NOMO-1 (cell line): ENCODE data around the gene TSPOAP1.

Experiments used
- DNase-seq, 2 experiments: peaks; one replicate each; lab custom pipeline; 2025; ENCODE audit not compliant: unreplicated experiment in 2 of 2; lab: John Stamatoyannopoulos, UW

TSPOAP1 gene, protein sequence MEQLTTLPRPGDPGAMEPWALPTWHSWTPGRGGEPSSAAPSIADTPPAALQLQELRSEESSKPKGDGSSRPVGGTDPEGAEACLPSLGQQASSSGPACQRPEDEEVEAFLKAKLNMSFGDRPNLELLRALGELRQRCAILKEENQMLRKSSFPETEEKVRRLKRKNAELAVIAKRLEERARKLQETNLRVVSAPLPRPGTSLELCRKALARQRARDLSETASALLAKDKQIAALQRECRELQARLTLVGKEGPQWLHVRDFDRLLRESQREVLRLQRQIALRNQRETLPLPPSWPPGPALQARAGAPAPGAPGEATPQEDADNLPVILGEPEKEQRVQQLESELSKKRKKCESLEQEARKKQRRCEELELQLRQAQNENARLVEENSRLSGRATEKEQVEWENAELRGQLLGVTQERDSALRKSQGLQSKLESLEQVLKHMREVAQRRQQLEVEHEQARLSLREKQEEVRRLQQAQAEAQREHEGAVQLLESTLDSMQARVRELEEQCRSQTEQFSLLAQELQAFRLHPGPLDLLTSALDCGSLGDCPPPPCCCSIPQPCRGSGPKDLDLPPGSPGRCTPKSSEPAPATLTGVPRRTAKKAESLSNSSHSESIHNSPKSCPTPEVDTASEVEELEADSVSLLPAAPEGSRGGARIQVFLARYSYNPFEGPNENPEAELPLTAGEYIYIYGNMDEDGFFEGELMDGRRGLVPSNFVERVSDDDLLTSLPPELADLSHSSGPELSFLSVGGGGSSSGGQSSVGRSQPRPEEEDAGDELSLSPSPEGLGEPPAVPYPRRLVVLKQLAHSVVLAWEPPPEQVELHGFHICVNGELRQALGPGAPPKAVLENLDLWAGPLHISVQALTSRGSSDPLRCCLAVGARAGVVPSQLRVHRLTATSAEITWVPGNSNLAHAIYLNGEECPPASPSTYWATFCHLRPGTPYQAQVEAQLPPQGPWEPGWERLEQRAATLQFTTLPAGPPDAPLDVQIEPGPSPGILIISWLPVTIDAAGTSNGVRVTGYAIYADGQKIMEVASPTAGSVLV (N-terminal part only)

DNA sequence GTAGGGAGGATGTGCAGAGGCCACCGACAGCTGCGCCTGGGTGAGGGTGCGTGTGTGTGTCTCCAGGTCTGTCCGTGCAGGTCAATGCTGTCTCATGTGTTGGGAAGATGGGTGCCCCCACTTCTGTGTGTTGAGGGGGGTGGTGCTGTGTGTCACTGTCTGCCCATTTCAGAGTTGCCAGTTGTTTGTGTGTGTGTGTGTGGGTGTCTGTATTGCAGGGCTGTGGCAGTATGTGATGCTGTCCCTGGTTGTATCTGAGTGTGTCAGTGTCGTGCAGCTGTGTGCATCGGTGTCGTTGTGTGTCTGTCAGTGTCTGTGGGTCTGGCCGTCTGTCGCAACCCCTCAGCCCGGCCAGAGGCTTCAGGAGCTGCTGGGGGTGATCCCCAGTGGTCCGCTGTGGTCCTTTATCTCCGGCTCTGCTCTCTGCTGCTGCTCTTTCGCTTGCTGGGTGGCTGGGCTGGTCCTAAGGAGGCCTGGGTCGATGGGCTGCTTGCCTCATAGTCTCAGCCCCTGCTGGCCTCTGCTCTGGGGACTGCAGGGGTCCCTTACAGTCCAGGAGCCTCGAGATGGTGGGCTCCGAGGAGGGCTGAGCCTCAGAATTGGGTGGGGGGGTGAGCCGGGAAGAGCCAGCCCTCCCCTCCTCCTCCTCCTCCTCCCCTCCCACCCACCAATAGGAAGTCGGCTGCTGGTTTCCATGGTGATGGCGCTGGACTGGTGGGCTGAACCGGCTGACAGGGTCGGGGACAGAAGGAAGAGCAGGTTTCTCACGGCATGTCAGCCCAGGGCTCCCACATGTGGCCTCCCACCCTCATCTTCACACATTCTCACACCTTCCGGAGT is at the start of gene TSPOAP1:
TSS of gene TSPOAP1 (minus strand) at position 601 of the 840 bp plus-strand sequence. CDS start 875 bp downstream, outside the sequence.
- DNase-seq: peak; percentile 76 to 88

DNA sequence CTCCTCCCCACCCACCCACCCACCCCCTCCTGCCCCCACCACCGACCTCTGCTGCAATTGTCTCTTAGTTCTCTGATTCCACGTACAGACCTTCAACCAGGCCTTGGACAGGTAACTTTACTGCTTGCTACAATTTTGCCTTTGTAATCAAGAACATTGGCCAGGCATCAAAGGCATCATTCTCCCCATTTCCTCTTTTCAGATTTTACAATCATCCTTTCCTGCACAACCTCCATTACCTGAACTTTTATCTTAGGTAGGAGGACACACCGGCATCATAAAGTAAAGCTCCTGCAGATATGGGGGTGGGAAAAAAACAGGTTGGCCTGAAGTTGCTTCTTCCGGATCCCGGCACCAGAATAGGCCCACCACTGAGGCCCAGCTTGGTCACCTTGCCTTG is 49.1 kb upstream of the TSPOAP1 start:
- no peak for DNase-seq

DNA sequence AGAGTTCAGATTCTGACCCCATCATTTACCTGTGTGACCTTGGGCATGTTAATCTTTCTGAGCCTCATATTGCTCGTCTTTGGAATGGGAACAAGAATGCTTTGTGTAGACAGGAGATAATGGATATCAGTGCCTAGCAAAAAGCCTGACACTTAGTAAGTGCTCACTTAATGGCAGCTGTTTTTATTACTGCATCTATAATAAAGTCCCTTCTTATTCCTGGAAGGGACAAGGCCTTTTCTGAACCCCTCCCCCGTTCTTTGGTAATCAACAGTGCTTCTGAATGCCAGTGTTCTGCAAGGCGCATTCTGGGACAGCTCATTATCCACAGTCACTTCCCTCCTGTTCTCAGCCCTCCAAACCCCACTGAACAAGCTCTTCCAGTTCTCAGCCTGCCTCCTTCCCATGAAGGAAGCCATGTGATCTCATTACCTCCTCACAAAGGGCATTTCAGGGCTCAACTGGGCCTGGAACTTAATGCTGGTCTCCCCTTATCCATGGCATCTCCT is 48.6 kb upstream of the TSPOAP1 start:
- DNase-seq: no peak

DNA sequence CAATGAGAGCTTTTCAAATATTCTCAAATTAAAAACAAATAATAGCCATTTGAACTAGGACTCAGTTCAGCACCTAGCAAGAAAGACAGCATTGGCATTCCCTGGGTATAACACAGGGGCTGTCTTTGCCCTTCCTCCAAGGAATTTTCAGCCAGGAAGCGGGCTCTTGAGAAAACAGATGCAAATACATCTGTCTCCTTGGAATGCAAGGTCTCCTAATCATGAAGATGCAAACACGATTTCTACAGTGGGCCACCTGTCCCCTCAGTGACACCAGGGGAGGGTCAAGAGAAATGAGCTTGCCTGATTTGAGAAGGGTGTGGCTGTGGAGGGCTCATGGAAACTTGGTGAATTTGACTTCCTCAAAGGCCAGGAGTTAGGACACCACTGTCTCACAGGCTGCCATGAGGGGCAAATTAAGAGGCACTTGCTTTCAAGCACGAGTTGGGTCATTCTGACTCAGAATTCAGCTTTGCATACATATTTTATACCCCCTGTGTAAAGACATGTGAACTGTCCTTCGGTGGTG is 47.9 kb upstream of the TSPOAP1 start:
- DNase-seq: peak; percentile 68 to 77

DNA sequence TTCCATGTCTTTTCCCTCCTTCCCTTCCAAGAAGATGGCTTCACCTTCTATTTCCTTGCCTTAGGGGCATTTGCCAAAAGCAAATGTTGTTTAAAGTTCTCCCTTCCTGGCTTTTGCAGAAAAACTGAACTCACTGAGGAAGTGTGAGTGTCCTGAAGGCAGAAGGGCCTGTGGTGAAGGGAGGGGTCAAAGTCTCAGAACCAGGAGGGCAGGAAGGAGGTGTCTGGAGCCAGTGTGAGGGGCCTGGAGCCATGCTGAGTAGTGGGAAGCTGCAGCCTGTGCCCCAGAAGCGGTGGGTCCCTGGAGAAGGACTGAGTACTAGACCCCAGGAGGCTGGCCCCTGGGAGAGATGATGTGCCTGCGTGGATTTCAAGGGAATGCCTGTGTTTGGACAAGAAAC is 47.2 kb upstream of the TSPOAP1 start:
- DNase-seq: peak; percentile 26 to 28

DNA sequence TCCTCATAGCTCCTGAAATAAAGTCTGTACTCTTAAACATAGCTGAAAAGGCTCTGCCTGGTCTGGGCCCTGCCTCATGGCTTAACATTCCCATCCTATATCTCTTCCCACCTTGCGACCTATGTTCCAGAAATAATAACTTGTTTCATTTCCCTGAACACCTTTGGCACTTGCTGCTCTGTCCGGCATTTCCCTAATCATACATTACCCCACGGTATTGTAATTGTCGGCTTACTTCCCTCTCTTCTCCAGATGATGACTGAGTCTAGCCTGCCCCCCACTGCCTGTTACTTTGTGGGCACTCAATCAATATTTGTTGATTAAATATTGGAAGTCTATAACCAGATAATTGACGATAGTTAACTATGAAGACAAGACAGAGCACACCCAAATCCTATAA is 46.7 kb upstream of the TSPOAP1 start:
- peak; percentile 22 to 53 for DNase-seq

DNA sequence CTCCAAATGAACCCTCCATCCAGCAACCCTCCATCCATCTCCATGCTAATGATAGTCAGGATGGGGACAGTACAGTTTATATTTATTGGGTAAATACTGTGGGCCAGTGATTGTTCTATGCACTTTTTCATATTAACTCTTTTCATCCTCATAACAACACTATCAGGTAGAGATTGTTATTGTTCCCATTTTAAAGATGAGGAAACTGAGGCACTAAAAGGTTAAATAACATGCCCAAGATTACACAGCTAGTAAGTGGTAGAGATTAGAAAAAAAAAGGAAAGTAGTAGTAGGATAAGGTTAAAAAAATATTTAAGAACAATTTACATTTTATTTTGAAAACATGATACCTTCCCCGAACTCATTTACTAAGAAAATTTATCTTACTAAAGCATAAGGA is 45.3 kb upstream of the TSPOAP1 start:
- DNase-seq: no peak

DNA sequence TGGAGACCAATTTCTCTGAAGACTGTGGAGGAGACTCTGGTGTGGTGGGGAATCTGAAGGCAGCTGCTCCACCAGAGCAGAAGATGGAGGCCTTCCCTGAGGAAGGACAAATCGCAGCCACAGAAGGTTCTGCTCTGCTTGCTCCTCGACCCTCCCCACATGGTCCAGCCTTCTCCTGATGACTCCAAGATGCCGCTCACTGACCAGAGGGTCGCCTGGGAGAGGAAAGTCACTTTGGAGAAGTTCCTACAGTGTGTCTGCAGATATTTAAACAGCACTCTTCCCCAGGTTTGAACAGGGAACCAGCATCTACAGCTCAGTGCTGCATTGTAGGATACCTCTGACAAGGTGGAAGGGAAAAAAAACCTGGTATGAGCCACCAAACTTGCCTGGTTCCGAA is 44.4 kb upstream of the TSPOAP1 start:
- no peak for DNase-seq

DNA sequence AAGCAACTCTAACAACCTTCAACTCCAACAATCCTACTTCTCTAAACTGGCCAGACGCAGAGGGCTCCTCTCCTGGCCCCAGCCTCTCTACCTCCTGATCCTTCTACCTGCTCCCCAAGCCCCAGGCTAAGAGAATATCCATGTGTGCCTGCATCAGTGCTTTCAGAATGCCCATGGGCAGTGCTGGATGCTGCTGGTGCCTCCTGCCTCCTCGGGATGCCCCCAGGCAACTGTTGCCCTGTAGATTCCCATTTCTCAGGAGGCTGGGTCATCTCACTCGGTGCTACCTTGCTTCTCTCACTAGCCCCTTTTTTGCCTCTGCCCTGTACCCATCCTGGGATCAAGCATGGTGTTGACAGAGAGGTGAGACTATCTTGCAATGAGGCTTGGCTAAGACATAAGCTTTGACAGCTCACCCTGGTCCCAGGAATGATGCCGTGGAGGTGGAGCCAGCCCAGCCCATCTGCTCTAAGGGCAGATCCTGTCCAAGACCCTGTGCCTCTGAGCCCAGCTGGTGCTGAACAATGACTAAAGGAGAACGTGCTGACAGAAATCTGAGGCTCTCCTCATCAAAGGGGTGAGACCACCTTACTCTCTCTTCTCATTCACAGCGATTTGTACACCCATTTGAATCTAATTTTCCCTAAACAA is 42.8 kb upstream of the TSPOAP1 start:
- no peak for DNase-seq

DNA sequence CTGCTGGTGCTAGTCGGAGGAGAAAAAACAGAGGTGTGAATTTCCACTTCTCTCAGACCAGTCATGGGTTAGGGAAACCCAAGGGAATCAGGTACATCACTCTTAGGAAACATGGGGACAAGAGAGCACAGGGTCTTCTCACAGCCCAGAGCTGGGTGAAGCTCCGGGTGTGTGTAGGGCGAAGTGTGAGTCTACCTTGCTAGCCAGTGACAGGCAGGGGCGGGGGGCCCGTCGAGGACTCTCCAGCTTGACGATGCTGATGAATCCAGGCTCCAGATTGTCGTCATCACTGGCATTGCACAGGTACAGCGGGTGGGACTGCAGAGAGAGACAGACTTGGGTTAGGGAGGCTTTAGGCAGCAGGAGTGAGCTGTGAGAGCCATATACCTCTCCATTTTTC is 42.1 kb upstream of the TSPOAP1 start:
- no peak for DNase-seq

DNA sequence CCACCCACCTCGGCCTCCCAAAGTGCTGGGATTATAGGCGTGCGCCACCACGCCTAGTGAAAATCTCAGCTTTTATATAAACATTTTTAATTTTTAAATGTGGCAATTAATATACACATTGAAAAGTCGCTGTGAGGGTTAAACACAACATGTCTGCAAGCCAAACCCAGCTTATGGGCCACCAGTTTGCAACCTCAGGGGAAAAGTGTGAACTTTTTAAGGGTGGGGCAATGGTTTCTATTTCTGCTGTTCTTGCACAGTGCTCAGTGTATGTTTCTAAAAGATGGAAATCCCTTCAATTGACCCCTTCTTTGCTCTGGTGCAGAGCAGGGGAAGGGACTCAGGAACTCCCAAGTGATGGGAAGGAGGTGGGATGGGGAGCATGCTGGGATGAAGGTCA is 41.7 kb upstream of the TSPOAP1 start:
- DNase-seq: no peak

DNA sequence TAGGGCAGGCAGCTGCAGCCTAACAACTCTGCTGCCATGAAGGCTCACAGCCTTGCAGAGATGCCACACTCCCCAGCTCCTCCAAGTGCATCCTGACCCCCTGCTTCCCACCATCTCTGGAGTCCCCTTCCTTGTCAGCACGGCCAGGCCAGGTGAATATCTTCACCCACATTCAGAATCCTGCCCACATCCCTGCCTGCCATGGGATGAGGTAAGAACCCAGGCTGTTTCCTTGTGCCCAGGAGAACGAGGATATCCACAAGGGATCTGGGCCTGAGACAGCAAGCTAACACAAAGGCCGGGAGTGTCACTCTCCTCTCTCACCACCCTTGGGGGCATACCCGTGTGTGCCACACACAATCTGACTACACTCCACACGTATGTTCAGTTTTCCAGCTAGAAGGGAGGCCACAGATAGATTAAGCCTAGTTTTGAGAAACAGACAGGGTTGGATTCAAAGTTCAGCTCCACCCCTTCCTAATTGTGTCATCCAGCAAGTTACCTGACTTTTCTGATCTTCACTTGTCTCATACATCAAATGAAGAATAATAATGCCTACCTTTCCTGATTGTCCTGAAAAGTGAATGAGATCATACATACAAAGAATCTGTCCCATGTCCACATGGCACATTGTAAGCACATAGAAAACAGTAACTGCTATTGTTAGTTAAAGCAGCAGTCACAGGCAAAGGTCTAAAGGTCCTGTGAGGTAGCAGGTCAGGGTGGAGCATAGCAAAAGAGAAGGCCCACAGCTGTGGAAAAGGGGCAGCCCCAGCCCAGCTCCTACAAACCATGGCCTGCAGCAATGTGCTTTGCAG is 40.8 kb upstream of the TSPOAP1 start:
- DNase-seq: no peak

DNA sequence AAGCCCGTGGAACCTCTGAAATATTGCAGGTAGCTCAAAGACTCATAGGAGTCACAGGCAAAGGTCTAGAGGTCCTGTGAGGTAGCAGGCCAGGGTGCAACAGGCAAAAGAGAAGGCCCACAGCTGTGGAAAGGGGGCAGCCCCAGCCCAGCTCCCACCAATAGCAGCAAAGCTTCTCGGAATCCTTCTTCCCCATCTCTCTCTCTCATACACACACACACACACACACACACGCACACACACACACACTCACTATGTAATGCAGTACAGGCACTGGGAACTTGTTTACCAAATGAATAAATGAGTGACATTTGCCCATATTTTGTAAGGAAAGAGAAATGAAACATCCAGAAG is 40.2 kb upstream of the TSPOAP1 start:
- DNase-seq: no peak

DNA sequence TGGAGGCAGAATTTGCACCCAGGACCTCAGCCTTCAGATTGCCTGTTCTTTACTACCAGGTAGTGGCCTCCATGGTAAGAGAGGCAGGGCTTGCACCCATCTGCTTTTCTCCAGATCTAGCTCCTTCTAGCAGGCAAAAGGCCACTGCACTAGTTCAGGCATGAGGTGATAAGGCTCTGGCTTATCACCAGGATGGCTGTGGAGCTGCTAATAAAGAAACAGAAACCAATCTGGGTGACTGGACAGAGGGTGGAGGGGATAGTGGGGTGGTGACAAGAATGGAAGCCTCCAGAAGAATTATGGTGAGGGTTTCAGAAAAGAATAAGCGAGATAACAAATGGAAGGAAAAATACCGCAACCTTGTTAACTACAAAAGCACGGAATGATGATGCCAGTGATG is 38.9 kb upstream of the TSPOAP1 start:
- DNase-seq: no peak

DNA sequence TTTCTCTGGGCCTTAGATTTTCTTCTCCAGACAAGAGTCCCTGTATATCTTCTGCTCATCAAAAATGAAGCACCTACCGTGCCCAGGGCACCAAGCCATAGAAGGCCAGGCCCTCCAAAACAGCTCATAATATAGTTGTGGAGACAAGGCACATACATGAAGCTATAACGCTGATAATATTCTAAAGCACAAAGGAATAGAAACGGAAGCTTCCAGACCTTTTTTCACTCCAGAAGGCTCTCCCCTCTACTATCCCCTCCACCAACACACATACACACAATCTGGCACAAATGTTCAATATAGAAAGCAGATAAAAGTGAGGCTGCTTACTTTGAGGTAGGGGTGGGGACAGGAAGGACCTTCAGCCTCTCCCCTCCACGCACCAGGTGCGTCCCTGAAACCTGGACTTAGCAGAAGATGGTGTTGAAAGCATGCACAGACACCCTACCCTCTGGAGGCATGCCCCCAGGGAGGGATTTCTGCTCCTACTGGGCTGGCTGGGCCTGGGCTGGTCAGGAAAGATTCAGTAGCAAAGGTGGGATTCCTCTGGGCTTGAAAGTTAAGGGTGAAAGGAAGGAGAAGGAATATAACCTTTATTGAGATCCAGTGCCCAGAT is 37.5 kb upstream of the TSPOAP1 start:
- no peak for DNase-seq

DNA sequence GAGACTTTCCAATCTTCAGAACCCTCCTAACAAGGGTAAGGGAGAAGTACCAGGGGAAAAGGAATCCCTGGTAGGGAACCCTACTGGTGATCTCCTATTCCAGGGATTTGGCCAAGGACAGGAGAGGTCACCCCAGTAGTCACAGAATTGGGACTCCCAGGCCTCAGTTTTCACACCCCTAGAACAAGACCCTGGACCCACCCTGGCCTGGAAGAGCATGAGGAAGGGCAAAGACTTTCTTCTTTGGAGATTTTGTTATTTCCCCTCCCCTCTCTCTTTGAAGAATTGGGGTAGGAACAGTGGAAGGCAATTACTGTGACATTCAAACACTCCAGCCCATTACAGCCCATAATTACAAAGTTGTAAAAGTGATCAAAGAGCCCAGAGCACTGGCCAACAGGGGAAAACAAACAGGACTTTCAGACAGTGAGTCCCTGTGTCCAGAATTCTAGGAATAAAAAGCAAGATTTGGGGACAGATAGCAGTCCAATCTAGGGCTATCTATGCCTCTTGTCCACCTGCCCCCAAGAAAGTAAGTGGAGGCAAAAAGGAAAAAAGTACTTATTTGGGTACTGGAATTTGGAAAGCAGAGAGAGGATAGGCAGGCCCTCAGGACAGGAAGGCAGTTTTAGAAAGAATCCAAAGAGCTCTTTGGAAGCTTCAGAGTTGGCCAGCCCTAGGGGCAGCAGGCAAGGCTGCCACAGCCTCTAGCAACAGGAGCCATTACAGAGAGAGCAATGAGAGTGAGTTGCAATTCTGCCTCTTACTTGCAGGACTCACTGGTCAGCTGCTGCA is 36.8 kb upstream of the TSPOAP1 start:
- DNase-seq: no peak

DNA sequence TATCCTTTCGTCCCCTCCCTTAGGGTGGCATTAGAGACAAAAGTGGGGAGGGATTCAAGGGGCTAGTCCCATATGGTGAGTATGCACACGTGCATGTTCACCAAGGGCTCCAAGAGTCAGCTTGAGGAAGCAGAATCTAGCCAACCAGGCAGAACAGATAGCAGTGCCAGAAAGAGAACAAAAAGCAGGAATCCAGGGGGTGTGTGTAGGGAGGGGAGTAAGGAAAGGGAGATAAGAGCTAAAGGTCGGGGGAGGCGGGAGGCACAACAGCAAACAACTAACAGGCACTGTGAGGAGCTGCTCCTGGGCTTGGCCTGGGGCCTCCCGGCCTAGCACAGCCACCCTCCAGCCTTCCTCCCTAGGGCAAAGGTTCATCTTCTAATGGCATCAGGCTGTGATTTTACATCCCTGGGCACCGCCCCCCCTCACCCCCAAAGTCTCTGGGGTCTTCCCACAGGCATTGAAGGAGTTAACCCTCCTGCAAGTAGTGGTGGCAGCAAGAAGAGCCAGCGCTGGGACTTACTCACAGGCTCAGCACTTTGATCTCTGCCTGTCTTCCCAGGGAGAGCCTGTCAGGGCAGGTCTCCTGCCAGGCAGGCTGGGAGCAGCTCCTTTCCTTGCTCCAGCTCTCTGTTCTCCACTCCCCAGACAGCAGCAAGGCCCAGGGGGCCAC is 35.8 kb upstream of the TSPOAP1 start:
- no peak for DNase-seq
